ENCODE data around the gene DHRSX. TPM values are rescaled to one million over a fixed set of nuclear protein-coding genes. Genes with fewer than 3 reads are reported as not detected.

The DHRSX gene
- total and polyA plus RNA-seq, 9 of the 15 experiments (the other 6 are each of a cell fraction or from before 2014, with no cell fraction given), result 0.59 to 11.0 (median 6.2) TPM

GRCh38 chrX:2540426-2540947 is 39.7 kb upstream of the DHRSX start:
- intact Hi-C loops (cut with micrococcal nuclease), result no loop called here
- no peak for ATAC-seq
- no peak for DNase-seq (ENCODE audit: extremely low read depth in 1 of 4, low spot score in 3 of 4)
- no peak overlapping the region for H3K4me2 ChIP-seq (ENCODE audit: insufficient read depth, low read length)
- H3K9me3 ChIP-seq (replicated peaks; ENCODE audit: control insufficient read depth, insufficient read depth, low read depth, low read length), result no peaks in the 10 kb centered on the region
- no peak overlapping the region for H3K9ac ChIP-seq (ENCODE audit: insufficient read depth in 1 of 2, low read depth in 2 of 2, low read length in 2 of 2)
- no peak overlapping the region for H3K4me3 ChIP-seq
- in situ Hi-C loops (cut with MboI), result no loop called here
- H3K27me3 ChIP-seq (ENCODE audit: control insufficient read depth in 2 of 2, insufficient read depth in 2 of 2, low read length in 2 of 2), result peaks cover 5 to 6% of the 10 kb centered on the region in 2 experiments; a peak in 3 of 5 replicates
- 25% methylated on average over 7 of the region's 12 CpGs for WGBS (ENCODE audit: insufficient coverage, low coverage, missing lambda C conversion rate)
- ChIA-PET POLR2A (no interaction called here), CTCF (ENCODE audit: low intra/inter-chr PET ratio) (no interaction called here)
- no peaks in the 10 kb centered on the region for H3K79me2 ChIP-seq (ENCODE audit: control insufficient read depth, insufficient read depth, low read length)
- H3K9me1 ChIP-seq (ENCODE audit: control insufficient read depth, insufficient read depth, low read length), result no peaks in the 10 kb centered on the region
- TF ChIP-seq ATF7 (IDR thresholded peaks at IDR 0.05), result no peak
- TF ChIP-seq ZNF778 (CRISPR knock-in tag; IDR thresholded peaks at IDR 0.05), result no peak
- TF ChIP-seq HDGF (IDR thresholded peaks at IDR 0.05), result no peak
- TF ChIP-seq BRD4 (IDR thresholded peaks at IDR 0.05), result no peak
- no peak for TF ChIP-seq TAF1 (IDR thresholded peaks at IDR 0.05; ENCODE audit: control insufficient read depth, extremely low read depth, insufficient read depth, low read length, severe bottlenecking)
- TF ChIP-seq TEAD1 (CRISPR knock-in tag; IDR thresholded peaks at IDR 0.05), result no peak
- TF ChIP-seq MLX (CRISPR knock-in tag; conservative IDR thresholded peaks at IDR 0.05), result no peak
- no peak for TF ChIP-seq FOXK2 (conservative IDR thresholded peaks at IDR 0.05 in 1 of 2, IDR thresholded peaks at IDR 0.05 in 1 of 2; ENCODE audit: low read depth in 2 of 2)
- TF ChIP-seq PRDM10 (IDR thresholded peaks at IDR 0.05; ENCODE audit: partially characterized antibody), result no peak
- no TSS peak for BruUV-seq (replicated peaks)
- no peaks in the 10 kb centered on the region for H4K20me1 ChIP-seq (replicated peaks; ENCODE audit: control insufficient read depth, insufficient read depth, low read length)
- FAIRE-seq, result no peak
- H3K4me1 ChIP-seq (replicated peaks in 1 of 2; ENCODE audit: control insufficient read depth in 2 of 2, insufficient read depth in 2 of 2, low read length in 2 of 2), result no peaks in the 10 kb centered on the region; a peak in 2 of 5 replicates
- H3K27ac ChIP-seq (ENCODE audit: extremely low read depth, low read depth, low read length), result no peak overlapping the region
- H3K36me3 ChIP-seq (ENCODE audit: control insufficient read depth, insufficient read depth, low read length), result no peaks in the 10 kb centered on the region
- H2AFZ ChIP-seq (ENCODE audit: low read depth, low read length), result no peak overlapping the region
